ENCODE measurements around the gene ETS2. TPM values are rescaled to one million over a fixed set of nuclear protein-coding genes. Genes with fewer than 3 reads are reported as not detected.

The ETS2 gene
- total and polyA plus RNA-seq, 2 of the 4 experiments (the other 2 are of a cell fraction), result 21.3 to 21.7 TPM

GRCh38 chr21:38830671-38831525 lies 25.2 kb downstream of the ETS2 start:
- Histone ChIP-seq H3K27me3 (ENCODE audit: control insufficient read depth, insufficient read depth, low read length) (no peaks in the 10 kb centered on the region), H4K5ac (ENCODE audit: low read depth, low read length) (peak overlapping the region; percentile 71), H3K14ac (replicated peaks; ENCODE audit: low read depth, low read length) (peak overlapping the region; percentile 14), H3K56ac (ENCODE audit: extremely low read depth, insufficient read depth, low read length) (no peak overlapping the region), H3K79me1 (ENCODE audit: low read depth in 1 of 2, low read length in 2 of 2) (no peaks in the 10 kb centered on the region), H2BK15ac (ENCODE audit: low read depth, low read length) (peak overlapping the region; percentile 79; the same call in 1 of the 3 replicates), H3K36me3 (ENCODE audit: control insufficient read depth, insufficient read depth, low read length) (no peaks in the 10 kb centered on the region), H3K18ac (ENCODE audit: low read depth, low read length) (peak overlapping the region; percentile 36), H4K91ac (ENCODE audit: insufficient read depth, low read depth, low read length) (peak overlapping the region; percentile 10; the same call in 1 of the 2 replicates), H3K4me3 (ENCODE audit: insufficient read depth, low read depth, low read length) (no peak overlapping the region), H3K4me1 (ENCODE audit: control insufficient read depth, insufficient read depth, low read length) (peaks cover 12% of the 10 kb centered on the region), H2AK9ac (replicated peaks; ENCODE audit: low read depth, low read length, poor library complexity) (no peak overlapping the region), H2AFZ (replicated peaks; ENCODE audit: low read length, poor library complexity) (no peak overlapping the region), H2BK5ac (ENCODE audit: low read depth, low read length, poor library complexity, severe bottlenecking) (peak overlapping the region; percentile 0), H4K20me1 (ENCODE audit: insufficient read depth, low read length) (no peaks in the 10 kb centered on the region), H3K9me1 (ENCODE audit: insufficient read depth, low read length) (peaks cover 3% of the 10 kb centered on the region), H3K27ac (ENCODE audit: insufficient read depth, low read length) (peak overlapping the region; percentile 17; the same call in 1 of the 2 replicates), H3K9me3 (ENCODE audit: control insufficient read depth, insufficient read depth, low read length) (peaks cover 2% of the 10 kb centered on the region; the same call in 1 of the 2 replicates), H2BK20ac (ENCODE audit: low read depth, low read length) (peak overlapping the region; percentile 70), H4K8ac (ENCODE audit: low read depth in 2 of 2, low read length in 2 of 2) (peak overlapping the region; percentile 2 to 29; a peak in 3 of 4 replicates), H2BK120ac (ENCODE audit: low read depth, low read length) (peak overlapping the region; percentile 80), H3K23ac (ENCODE audit: low read depth, low read length) (no peak overlapping the region), H3K9ac (ENCODE audit: low read depth, low read length) (peak overlapping the region; percentile 3; the same call in 1 of the 2 replicates), H3K4ac (ENCODE audit: low read depth, low read length) (peak overlapping the region; percentile 83), H3K4me2 (ENCODE audit: low read depth, low read length) (no peak overlapping the region), H2AK5ac (ENCODE audit: low read depth, low read length) (peak overlapping the region; percentile 88)
- no peak for ATAC-seq (ENCODE audit: low read depth)
- ChIA-PET POLR2A (ENCODE audit: unreplicated experiment) (interaction anchor here (1.0 kb wide), 1 partner anchor 23 kb away, joined by 6 read pairs; no protein-coding TSS in a partner anchor), CTCF (interaction anchor here (0.5 to 1.3 kb wide), 2 partner anchors 28 to 295 kb away, joined by 3 to 6 read pairs; no protein-coding TSS in a partner anchor)
- no CpG with 5 or more reads among the region's 2 CpGs for WGBS, 2 experiments (ENCODE audit: extremely low coverage in 2 of 2, insufficient read length in 1 of 2)
- no peak for DNase-seq
- intact Hi-C loops (cut with micrococcal nuclease) (no loop called here), dilution Hi-C loops (cut with HindIII; ENCODE audit: low sequenced_read_pairs, unreplicated experiment) (no loop called here), in situ Hi-C loops (cut with MboI; ENCODE audit: low sequenced_read_pairs) (no loop called here)
- TF ChIP-seq MAZ (IDR thresholded peaks at IDR 0.05; ENCODE audit: borderline replicate concordance, low read depth, low read length), result no peak
- no peak for TF ChIP-seq CHD1 (IDR thresholded peaks at IDR 0.05; ENCODE audit: low read depth, low read length)
- no peak for TF ChIP-seq POLR2A (IDR thresholded peaks at IDR 0.05; ENCODE audit: low read depth, low read length)
- BruUV-seq (replicated peaks), result no TSS peak

All from IMR-90 (cell line).